OCI-LY1 (cell line): ENCODE measurements around the gene FOXO3B.
"Not testable (repeated sequence)": the region's sequence is repeated elsewhere in the genome, so short reads cannot be mapped to it uniquely, and the experiment has no call there.

Source experiments
- H2AFZ ChIP-seq: fragments of 200-600 bp; sonication (generic), shearing (Covaris generic); 2 replicates; pipeline ENCODE4 v1.6.0; 2014; ENCODE audit warnings: antibody characterized with exemption, mild to moderate bottlenecking, low read length
- H3F3A ChIP-seq: fragments of 200-600 bp; sonication (generic), shearing (Covaris generic); 2 replicates; pipeline ENCODE4 v1.6.0; 2014; ENCODE audit warnings: mild to moderate bottlenecking, antibody characterized with exemption, low read length, moderate library complexity; ENCODE audit not compliant: insufficient read depth
- H3K27ac ChIP-seq: fragments of 200-600 bp; sonication (generic); 2 replicates; pipeline ENCODE4 v1.5.1; 2014; ENCODE audit warnings: low read length, mixed run types, mild to moderate bottlenecking, low read depth; ENCODE audit not compliant: poor library complexity, severe bottlenecking
- H3K27me3 ChIP-seq: fragments of 200-600 bp; sonication (generic); 2 replicates; pipeline ENCODE4 v1.6.0; 2014; ENCODE audit warnings: antibody characterized with exemption, mild to moderate bottlenecking, low read length, moderate library complexity; ENCODE audit not compliant: insufficient read depth
- H3K36me3 ChIP-seq: fragments of 200-600 bp; sonication (generic); 2 replicates; pipeline ENCODE4 v1.6.1; 2014; ENCODE audit warnings: mild to moderate bottlenecking, antibody characterized with exemption, low read length, moderate library complexity, mixed read lengths; ENCODE audit not compliant: insufficient read depth
- H3K4me1 ChIP-seq: fragments of 200-600 bp; sonication (generic); 2 replicates; pipeline ENCODE4 v1.5.1; 2014; ENCODE audit warnings: mild to moderate bottlenecking, low read length, moderate library complexity; ENCODE audit not compliant: insufficient read depth, severe bottlenecking
- H3K4me2 ChIP-seq: fragments of 200-600 bp; sonication (generic), shearing (Covaris generic); 2 replicates; pipeline ENCODE4 v1.6.1; 2014; ENCODE audit warnings: low read length
- H3K4me3 ChIP-seq: fragments of 200-600 bp; sonication (generic); 2 replicates; pipeline ENCODE4 v1.5.1; 2014; ENCODE audit warnings: low read length, low read depth, mild to moderate bottlenecking, mixed read lengths; ENCODE audit not compliant: poor library complexity, severe bottlenecking
- H3K79me2 ChIP-seq: fragments of 200-600 bp; shearing (Covaris generic); 2 replicates; pipeline ENCODE4 v1.6.1; 2016; ENCODE audit warnings: mixed run types, low read length, mixed read lengths; ENCODE audit not compliant: insufficient read depth
- H3K9ac ChIP-seq: fragments of 200-600 bp; sonication (generic), shearing (Covaris generic); 2 replicates; pipeline ENCODE4 v1.6.1; 2014; ENCODE audit warnings: mild to moderate bottlenecking, low read length, mixed read lengths
- H3K9me2 ChIP-seq: fragments of 200-600 bp; sonication (generic), shearing (Covaris generic); 2 replicates; pipeline ENCODE4 v1.6.1; 2014; ENCODE audit warnings: low read depth, mild to moderate bottlenecking, low read length, mixed read lengths
- H3K9me3 ChIP-seq: fragments of 200-600 bp; shearing (Covaris generic); 2 replicates; pipeline ENCODE4 v1.6.1; 2014; ENCODE audit warnings: low read length, mixed read lengths
- H4K20me1 ChIP-seq: fragments of 200-600 bp; sonication (generic), shearing (Covaris generic); 2 replicates; pipeline ENCODE4 v1.6.0; 2016; ENCODE audit warnings: mild to moderate bottlenecking, low read length; ENCODE audit not compliant: insufficient read depth
- CTCF ChIP-seq: fragments of 200-600 bp; sonication (generic), shearing (Covaris generic); IDR thresholded peaks from 2 replicates; pipeline ENCODE4 v1.5.1; 2017; ENCODE audit warnings: mild to moderate bottlenecking, antibody characterized with exemption, low read length, moderate library complexity, mixed read lengths

The FOXO3B gene

GRCh38 chr17:18712354-18712999 lies 30.4 kb upstream of the FOXO3B start:
- H3K4me3 ChIP-seq, H3K36me3 ChIP-seq, H3K4me1 ChIP-seq, H3K27me3 ChIP-seq, H3F3A ChIP-seq, H3K27ac ChIP-seq, H3K4me2 ChIP-seq, H3K9me3 ChIP-seq, H3K9me2 ChIP-seq, H3K79me2 ChIP-seq, H4K20me1 ChIP-seq, H3K9ac ChIP-seq, H2AFZ ChIP-seq: not testable (repeated sequence)
- peak; percentile 37; the same call in 1 of the 2 replicates for TF ChIP-seq CTCF

- H3F3A ChIP-seq, H3K9me2 ChIP-seq, H3K79me2 ChIP-seq, H3K9me3 ChIP-seq, H3K27ac ChIP-seq, H3K27me3 ChIP-seq, H3K4me3 ChIP-seq, H3K9ac ChIP-seq, H4K20me1 ChIP-seq, H3K4me1 ChIP-seq, H2AFZ ChIP-seq, H3K36me3 ChIP-seq, H3K4me2 ChIP-seq: not testable (repeated sequence)
Observed at GRCh38 chr17:18708215-18708614, 26.1 kb upstream of the FOXO3B start.

GRCh38 chr17:18705955-18706354 lies 23.8 kb upstream of the FOXO3B start:
- H3K9me3 ChIP-seq, H3F3A ChIP-seq, H3K36me3 ChIP-seq, H2AFZ ChIP-seq, H3K79me2 ChIP-seq, H3K9ac ChIP-seq, H3K4me2 ChIP-seq, H3K9me2 ChIP-seq, H3K27ac ChIP-seq, H3K4me1 ChIP-seq, H3K27me3 ChIP-seq, H3K4me3 ChIP-seq, H4K20me1 ChIP-seq: not testable (repeated sequence)

GRCh38 chr17:18698473-18699103 lies 16.5 kb upstream of the FOXO3B start:
- H3K36me3 ChIP-seq, H4K20me1 ChIP-seq, H3K27ac ChIP-seq, H3K4me1 ChIP-seq, H3K27me3 ChIP-seq, H2AFZ ChIP-seq, H3K79me2 ChIP-seq, H3F3A ChIP-seq, H3K9me2 ChIP-seq, H3K9me3 ChIP-seq: not testable (repeated sequence)
- H3K9ac ChIP-seq: peak overlapping the region; percentile 66
- H3K4me3 ChIP-seq: peak overlapping the region; percentile 68
- peak overlapping the region; percentile 70 for H3K4me2 ChIP-seq

GRCh38 chr17:18695143-18695542 lies 13.0 kb upstream of the FOXO3B start:
- H3F3A ChIP-seq, H3K9ac ChIP-seq, H3K36me3 ChIP-seq, H3K27me3 ChIP-seq, H2AFZ ChIP-seq, H3K4me2 ChIP-seq, H3K27ac ChIP-seq, H3K79me2 ChIP-seq, H4K20me1 ChIP-seq, H3K4me3 ChIP-seq, H3K4me1 ChIP-seq, H3K9me2 ChIP-seq, H3K9me3 ChIP-seq: not testable (repeated sequence)

- not testable (repeated sequence) for H4K20me1 ChIP-seq, H3K27me3 ChIP-seq, H3K9me2 ChIP-seq, H3K4me1 ChIP-seq, H3K36me3 ChIP-seq, H3K9ac ChIP-seq, H3K27ac ChIP-seq, H2AFZ ChIP-seq, H3K9me3 ChIP-seq, H3F3A ChIP-seq, H3K79me2 ChIP-seq
- Histone ChIP-seq H3K4me2 (peak overlapping the region; percentile 65; the same call in 1 of the 2 replicates), H3K4me3 (peak overlapping the region; percentile 66)
Observed at GRCh38 chr17:18682668-18683067, 554 bp upstream of the FOXO3B start.

GRCh38 chr17:18677381-18677780 lies 4.7 kb downstream of the FOXO3B start:
- not testable (repeated sequence) for H2AFZ ChIP-seq, H3K36me3 ChIP-seq, H3K27me3 ChIP-seq, H3K27ac ChIP-seq, H3K4me1 ChIP-seq, H3K9ac ChIP-seq, H3K4me3 ChIP-seq, H3F3A ChIP-seq, H4K20me1 ChIP-seq, H3K9me2 ChIP-seq, H3K9me3 ChIP-seq, H3K79me2 ChIP-seq, H3K4me2 ChIP-seq
